Measurements from ENCODE around the gene SHFL.

SHFL gene

GRCh38 chr19:10135551-10136334 lies 49.6 kb downstream of the SHFL start:
- DNase-seq, result no peak

GRCh38 chr19:10136936-10137335 lies 50.8 kb downstream of the SHFL start:
- no peak for DNase-seq

GRCh38 chr19:10137751-10138682 lies 51.9 kb downstream of the SHFL start:
- DNase-seq, result no peak

- DNase-seq, result no peak
Measured at GRCh38 chr19:10138879-10139795, 53.0 kb downstream of the SHFL start.

GRCh38 chr19:10139952-10140351 lies 53.8 kb downstream of the SHFL start:
- DNase-seq, result no peak

GRCh38 chr19:10141479-10141878 lies 55.4 kb downstream of the SHFL start:
- DNase-seq, result no peak

- no peak for DNase-seq
Measured at GRCh38 chr19:10141973-10142372, 55.9 kb downstream of the SHFL start.

Measured in NCI-H187 (cell line).